Stimulated activated CD8-positive, alpha-beta memory T cell treated with anti-CD3 and anti-CD28 coated beads, Interleukin-7, amount 100 ng/mL, for 4 hours (primary cell): ENCODE measurements around the gene STPG3.
"Not testable (repeated sequence)": the region's sequence is repeated elsewhere in the genome, so short reads cannot be mapped to it uniquely, and the experiment has no call there.

Experiments used
- DNase-seq, 2 donors: peaks; one replicate each; pipeline ENCODE4 v3.0.0-alpha.2; 2020; ENCODE audit warnings: low read depth in 2 of 2

STPG3 gene

DNA sequence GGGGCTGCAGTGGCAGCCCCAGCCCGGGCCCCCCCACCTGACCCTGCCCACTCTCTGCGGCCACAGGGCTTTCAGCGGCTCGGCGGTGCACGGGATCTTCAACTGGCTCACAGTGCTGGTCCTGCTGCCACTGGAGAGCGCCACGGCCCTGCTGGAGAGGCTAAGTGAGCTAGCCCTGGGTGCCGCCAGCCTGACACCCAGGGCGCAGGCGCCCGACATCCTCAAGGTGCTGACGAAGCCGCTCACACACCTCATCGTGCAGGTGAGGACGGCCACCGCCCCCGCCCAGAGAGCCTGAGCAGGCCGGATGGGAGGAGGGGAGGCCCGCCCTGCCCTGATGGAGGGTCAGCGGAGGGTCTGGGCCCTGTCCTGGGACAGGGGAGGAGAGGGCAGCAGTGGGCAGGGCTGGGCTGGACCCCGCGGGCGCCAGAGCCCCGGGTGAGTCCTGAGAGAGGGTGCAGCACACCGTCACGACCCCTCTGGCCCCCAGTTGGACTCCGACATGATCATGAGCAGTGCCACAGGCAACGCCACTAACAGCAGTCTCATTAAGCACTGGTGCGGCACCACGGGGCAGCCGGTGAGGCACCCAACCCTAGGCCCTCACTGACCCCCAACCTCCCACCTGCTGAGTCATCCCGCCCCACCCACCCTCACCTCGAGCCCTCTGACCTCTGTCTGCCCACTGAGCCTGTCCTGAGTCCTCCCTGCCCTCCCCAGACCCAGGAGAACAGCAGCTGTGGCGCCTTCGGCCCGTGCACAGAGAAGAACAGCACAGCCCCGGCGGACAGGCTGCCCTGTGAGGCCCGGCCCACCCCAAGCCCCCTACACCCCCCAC lies 17.7 kb upstream of the STPG3 start:
- no peak for DNase-seq

GRCh38 chr9:137234055-137234697 lies 16.9 kb upstream of the STPG3 start:
- no peak for DNase-seq

DNA sequence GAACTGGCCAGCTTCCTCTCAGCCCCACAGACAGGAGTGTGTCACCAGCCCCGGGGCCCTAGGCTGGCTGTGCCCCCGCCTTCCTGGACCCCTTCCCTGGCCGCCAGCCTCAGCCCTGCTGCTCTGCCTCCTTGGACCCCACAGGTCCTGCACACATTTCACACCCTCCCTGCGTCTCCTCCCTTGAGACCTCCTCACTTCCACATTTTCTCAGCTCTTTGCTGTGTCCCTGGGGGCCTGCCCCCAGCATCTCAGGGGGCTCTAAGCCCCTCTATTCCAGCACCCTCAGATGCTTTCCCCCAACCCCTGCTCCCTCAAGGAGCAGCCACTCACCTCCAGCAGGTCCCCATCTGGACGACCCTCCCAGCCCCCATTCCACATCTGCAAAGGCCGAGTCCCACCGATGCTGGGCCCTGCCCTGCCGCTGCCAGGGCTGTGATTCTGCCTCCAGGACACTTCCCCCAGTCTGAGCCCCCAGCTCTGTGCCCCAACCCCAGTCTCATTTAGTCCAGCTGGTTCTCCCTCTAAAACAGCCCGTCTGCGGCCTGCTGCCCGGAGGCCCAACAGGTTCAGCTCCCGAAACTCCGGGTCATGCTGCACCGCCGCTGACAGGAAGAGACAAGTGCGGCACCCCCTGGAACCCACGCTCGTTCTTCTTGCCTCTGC lies 16.2 kb upstream of the STPG3 start:
- DNase-seq = no peak

DNA sequence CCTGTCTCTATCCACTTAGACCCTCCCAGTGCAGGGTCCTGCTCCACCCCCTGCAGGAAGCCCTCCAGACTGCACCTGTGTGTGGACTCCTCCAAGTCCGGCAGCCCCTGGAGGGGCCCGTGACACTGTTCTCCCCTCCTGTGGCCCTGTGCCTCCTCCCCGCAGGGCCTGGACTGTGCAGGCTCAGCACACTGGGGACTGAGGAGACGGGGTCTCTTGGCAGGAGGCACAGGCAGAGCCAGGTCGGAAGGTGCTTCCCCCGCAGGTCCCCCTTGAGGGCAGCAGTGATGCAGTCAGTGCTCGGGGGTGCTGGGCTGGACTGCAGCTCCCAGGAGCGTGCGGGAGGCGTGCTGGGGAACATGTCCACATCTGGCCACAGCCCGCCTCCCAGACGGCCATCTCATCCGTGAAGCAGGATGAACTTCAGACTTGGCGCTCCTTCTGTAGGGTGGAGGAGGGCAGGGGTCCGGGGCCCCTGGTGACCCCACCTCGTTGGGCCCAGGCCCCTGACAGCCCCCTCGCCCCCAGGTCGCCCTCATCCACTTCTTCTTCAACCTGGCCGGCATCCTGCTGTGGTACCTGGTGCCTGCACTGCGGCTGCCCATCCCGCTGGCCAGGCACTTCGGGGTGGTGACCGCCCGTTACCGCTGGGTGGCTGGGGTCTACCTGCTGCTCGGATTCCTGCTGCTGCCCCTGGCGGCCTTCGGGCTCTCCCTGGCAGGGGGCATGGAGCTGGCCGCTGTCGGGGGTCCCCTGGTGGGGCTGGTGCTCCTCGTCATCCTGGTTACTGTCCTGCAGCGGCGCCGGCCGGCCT lies 15.5 kb upstream of the STPG3 start:
- DNase-seq = no peak

DNA sequence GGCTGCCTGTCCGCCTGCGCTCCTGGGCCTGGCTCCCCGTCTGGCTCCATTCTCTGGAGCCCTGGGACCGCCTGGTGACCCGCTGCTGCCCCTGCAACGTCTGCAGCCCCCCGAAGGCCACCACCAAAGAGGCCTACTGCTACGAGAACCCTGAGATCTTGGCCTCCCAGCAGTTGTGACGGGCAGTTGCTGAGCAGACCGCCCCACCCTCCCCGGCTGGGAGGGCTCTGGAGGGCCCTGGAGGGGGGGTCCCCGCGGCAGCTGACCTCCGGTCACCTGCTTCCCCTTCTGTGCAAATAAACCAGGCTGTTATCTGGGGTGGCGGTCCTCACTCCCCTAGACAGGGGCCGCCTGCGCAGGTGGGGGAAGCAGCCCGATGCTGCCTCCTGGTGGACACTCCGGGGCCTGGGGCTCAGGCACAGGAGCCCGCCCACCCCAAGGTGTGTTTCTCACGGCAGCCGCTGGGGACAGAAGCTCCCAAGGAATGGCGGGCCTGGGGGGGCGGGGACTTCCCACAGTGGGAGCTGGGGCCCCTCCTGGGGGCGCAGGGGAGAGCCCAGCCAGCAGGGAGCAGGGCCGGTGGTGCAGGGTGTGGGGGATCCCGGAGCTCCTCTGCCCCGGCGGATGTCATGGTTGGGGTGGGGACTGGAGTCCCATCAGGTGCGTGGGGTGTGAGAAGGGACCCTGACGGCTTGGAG lies 14.7 kb upstream of the STPG3 start:
- DNase-seq = peak; percentile 78 to 81

DNA sequence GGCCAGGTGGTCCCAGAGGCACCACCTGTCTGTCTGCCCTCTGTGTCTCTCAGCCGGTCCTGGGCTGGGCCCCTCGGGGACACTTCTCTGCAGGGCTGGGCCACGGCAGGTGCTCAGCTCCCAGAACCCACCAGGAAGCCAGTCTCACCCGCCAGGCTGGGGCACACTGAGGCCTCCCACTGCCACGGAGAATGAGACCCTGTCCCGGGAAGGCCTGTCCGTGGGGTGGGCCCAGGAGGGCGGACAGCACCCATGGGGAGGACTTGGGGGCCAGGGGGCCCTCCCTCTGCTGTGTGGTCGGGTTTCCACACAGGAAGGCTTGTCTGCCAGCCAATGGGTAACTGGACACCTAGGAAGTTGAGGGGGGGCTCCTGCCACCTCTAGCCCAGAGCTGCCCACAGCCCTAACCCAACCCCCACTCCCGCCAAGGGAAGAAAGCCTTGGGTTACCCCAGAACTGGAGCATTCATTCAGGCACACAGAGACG lies 14.1 kb upstream of the STPG3 start:
- no peak for DNase-seq

DNA sequence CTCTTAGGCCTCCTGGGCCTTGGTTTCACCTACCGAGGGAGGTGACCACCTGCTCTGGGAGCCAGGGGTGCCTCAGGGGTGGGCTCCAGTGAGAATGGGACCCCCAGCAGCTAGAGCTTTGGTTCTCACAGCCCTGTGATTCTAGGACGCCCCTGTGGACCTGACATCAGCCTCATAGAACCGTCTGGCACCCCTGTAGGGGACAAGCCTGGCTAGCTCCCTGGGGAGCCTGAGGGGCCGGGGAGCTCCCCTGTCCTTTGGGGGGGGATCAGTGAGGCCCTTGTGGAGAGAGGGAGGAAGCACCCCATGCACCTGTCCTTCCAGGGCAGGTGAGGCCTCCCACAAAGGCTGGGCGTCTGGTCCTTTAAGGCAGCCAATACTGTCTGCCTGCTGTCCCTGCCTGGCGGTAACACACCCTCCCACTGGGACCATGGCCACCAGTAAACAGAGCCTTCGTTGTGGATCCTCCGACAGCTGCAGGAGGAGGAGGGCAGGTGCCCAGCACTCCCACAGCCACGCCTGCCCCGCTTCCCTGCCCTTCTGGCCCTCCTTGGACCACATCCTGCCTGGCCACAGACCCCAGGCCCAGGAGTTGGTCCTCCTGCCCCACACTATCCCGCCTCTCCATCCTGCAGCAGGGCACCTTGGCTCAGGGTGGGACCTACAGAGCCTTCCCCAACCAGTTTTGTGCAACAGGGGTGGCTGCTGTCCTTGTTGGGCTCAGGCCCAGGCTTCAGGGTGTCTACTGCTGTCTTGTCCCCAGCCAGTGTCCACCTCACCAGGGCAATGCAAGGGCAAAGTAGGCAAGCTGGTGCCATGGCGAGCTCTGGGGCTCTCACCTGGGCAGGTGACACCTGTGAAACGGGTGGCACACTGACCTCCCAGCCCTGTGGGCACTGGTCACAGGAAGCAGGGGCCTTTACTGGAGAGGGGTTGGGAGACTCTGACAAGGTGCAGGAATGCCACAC lies 13.0 kb upstream of the STPG3 start:
- no peak for DNase-seq

GRCh38 chr9:137239541-137240200 lies 11.4 kb upstream of the STPG3 start:
- not testable (repeated sequence) for DNase-seq

DNA sequence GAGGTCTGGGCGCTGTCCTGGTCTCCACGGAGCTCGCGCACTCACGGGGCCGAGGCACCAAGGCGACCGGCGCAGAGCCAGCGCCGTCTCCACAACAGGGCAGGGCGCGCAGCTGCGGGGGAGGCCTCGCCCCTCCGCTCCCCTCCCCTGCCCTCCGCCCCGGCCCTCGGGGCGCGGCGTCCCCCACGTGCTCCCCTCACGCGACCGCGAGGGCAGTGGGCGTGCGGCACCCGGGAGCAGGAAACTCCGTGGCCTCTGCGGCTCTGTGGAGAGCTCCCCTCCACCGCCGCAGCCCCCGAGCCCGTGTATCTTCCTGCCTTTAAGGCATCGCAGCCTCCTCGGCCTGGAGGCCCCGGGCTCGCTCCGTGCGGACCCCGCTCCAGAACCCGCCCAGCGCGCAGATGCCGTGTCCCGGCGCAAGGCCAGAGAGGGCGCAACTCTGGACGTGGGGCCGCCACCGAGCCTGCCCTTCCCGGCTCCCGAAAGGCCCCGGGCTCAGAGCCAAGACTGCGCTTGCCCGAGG lies 10.7 kb upstream of the STPG3 start:
- DNase-seq = peak; percentile 40 to 75

DNA sequence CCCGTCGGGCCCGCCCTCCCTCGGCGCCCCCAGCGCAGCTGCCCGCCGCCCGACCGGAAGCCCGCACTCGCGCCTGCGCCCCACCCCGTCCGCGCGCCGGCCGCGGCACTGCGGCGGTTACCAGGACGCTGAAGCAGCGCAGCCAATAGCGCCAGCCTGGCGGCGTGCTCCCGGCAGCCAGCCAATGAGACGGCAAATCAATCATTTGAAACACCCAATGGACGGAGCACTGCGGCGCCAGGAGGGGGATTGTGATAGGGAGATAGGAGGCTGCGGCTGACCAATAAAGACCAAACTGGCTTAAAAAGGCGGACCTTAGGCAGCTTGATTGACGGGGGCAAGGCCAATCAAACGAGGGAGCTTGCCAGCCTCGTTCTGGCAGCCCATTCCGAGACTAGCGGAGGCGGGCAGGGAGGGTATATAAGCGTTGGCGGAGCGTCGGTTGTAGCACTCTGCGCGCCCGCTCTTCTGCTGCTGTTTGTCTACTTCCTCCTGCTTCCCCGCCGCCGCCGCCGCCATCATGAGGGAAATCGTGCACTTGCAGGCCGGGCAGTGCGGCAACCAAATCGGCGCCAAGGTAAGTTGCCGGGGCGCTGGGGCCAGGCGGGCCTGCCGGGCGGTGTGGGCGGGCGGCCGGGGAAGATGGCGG lies 10.1 kb upstream of the STPG3 start, which contains the start of gene TUBB4B:
Gene TUBB4B, plus strand, starts transcription at position 447 of the 649 bp plus-strand sequence. Its CDS starts 74 bp downstream, at position 521.
- peak; percentile 96 to 99 for DNase-seq

- peak; percentile 44 to 76 for DNase-seq
Observed at GRCh38 chr9:137241490-137242268, 9.4 kb upstream of the STPG3 start.

- DNase-seq = no peak
Observed at GRCh38 chr9:137242269-137243203, 8.6 kb upstream of the STPG3 start.

- DNase-seq = not testable (repeated sequence)
Observed at GRCh38 chr9:137243266-137243625, 7.8 kb upstream of the STPG3 start.

GRCh38 chr9:137243626-137244485 lies 7.2 kb upstream of the STPG3 start:
- no peak for DNase-seq
